ENCODE measurements around the gene RAD51AP2.

DNA sequence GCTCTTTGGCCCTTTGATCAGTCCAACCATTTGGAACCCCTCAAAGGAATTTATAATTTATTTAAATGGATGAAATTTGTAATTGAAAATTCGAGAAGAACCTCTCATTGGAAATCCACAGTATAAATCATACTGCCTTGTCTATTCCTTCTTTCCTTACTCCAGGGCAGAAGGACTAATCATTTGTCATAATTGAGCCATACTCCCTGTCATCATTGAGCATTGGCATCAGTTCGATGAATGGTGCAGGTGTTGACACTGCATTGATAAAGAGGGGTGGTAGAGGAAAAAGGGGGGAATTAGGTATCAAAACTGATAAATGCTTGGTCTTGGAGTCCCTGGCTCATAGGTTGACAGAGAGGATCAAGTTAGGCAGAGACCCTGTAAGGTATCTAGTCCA, 24.2 kb upstream of the RAD51AP2 start:
- TF ChIP-seq, protein P1, sequence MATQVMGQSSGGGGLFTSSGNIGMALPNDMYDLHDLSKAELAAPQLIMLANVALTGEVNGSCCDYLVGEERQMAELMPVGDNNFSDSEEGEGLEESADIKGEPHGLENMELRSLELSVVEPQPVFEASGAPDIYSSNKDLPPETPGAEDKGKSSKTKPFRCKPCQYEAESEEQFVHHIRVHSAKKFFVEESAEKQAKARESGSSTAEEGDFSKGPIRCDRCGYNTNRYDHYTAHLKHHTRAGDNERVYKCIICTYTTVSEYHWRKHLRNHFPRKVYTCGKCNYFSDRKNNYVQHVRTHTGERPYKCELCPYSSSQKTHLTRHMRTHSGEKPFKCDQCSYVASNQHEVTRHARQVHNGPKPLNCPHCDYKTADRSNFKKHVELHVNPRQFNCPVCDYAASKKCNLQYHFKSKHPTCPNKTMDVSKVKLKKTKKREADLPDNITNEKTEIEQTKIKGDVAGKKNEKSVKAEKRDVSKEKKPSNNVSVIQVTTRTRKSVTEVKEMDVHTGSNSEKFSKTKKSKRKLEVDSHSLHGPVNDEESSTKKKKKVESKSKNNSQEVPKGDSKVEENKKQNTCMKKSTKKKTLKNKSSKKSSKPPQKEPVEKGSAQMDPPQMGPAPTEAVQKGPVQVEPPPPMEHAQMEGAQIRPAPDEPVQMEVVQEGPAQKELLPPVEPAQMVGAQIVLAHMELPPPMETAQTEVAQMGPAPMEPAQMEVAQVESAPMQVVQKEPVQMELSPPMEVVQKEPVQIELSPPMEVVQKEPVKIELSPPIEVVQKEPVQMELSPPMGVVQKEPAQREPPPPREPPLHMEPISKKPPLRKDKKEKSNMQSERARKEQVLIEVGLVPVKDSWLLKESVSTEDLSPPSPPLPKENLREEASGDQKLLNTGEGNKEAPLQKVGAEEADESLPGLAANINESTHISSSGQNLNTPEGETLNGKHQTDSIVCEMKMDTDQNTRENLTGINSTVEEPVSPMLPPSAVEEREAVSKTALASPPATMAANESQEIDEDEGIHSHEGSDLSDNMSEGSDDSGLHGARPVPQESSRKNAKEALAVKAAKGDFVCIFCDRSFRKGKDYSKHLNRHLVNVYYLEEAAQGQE (IDR thresholded peaks at IDR 0.05; ENCODE audit: insufficient read depth in 1 of 2, low read depth in 2 of 2, low read length in 1 of 2), result no peak
- no peak for TF ChIP-seq POLR2AphosphoS5 (IDR thresholded peaks at IDR 0.05; ENCODE audit: low read depth, low read length)
- TF ChIP-seq, protein P2, sequence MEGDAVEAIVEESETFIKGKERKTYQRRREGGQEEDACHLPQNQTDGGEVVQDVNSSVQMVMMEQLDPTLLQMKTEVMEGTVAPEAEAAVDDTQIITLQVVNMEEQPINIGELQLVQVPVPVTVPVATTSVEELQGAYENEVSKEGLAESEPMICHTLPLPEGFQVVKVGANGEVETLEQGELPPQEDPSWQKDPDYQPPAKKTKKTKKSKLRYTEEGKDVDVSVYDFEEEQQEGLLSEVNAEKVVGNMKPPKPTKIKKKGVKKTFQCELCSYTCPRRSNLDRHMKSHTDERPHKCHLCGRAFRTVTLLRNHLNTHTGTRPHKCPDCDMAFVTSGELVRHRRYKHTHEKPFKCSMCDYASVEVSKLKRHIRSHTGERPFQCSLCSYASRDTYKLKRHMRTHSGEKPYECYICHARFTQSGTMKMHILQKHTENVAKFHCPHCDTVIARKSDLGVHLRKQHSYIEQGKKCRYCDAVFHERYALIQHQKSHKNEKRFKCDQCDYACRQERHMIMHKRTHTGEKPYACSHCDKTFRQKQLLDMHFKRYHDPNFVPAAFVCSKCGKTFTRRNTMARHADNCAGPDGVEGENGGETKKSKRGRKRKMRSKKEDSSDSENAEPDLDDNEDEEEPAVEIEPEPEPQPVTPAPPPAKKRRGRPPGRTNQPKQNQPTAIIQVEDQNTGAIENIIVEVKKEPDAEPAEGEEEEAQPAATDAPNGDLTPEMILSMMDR (IDR thresholded peaks at IDR 0.05), result no peak

Data from Panc1 (cell line).